ENCODE data around the gene PLXNA4. TPM values are rescaled to one million over a fixed set of nuclear protein-coding genes. Genes with fewer than 3 reads are reported as not detected.

The PLXNA4 gene
- total and polyA plus RNA-seq, 2 experiments from 2014 or later, result 1.9 to 4.8 TPM

GRCh38 chr7:132243051-132243450, 333.2 kb downstream of the PLXNA4 start:
- Histone ChIP-seq H3K4me3 (no peak overlapping the region), H3K9me3 (ENCODE audit: low read depth) (no peaks in the 10 kb centered on the region), H3K79me2 (no peaks in the 10 kb centered on the region), H3K4me1 (ENCODE audit: insufficient read depth) (no peaks in the 10 kb centered on the region), H3K27me3 (no peaks in the 10 kb centered on the region), H3K27ac (no peak overlapping the region), H2AFZ (no peak overlapping the region), H3K9me2 (replicated peaks; ENCODE audit: insufficient read depth) (no peaks in the 10 kb centered on the region), H4K20me1 (ENCODE audit: insufficient read depth, poor library complexity, severe bottlenecking) (no peaks in the 10 kb centered on the region), H3K36me3 (replicated peaks; ENCODE audit: insufficient read depth, low read depth) (no peaks in the 10 kb centered on the region), H3K4me2 (no peak overlapping the region)
- no peak for TF ChIP-seq CTCF (IDR thresholded peaks at IDR 0.05; ENCODE audit: poor library complexity)
- TF ChIP-seq EZH2phosphoT487 (IDR thresholded peaks at IDR 0.05; ENCODE audit: low read depth, severe bottlenecking, unreplicated experiment), result no peak
- TF ChIP-seq EZH2 (IDR thresholded peaks at IDR 0.05; ENCODE audit: borderline replicate concordance), result no peak
- WGBS (ENCODE audit: low lambda C conversion rate, missing lambda C conversion rate), result 81% methylated on average over 1 of the region's 1 CpG
- no peak for DNase-seq (ENCODE audit: low spot score)

- Histone ChIP-seq H3K27ac (no peak overlapping the region), H3K27me3 (no peaks in the 10 kb centered on the region), H3K36me3 (replicated peaks; ENCODE audit: insufficient read depth, low read depth) (no peaks in the 10 kb centered on the region), H3K9me3 (ENCODE audit: low read depth) (no peaks in the 10 kb centered on the region), H3K79me2 (no peaks in the 10 kb centered on the region), H3K4me3 (no peak overlapping the region), H3K4me2 (no peak overlapping the region), H2AFZ (no peak overlapping the region), H4K20me1 (ENCODE audit: insufficient read depth, poor library complexity, severe bottlenecking) (no peaks in the 10 kb centered on the region), H3K4me1 (ENCODE audit: insufficient read depth) (no peaks in the 10 kb centered on the region), H3K9me2 (replicated peaks; ENCODE audit: insufficient read depth) (no peaks in the 10 kb centered on the region)
- TF ChIP-seq EZH2 (IDR thresholded peaks at IDR 0.05; ENCODE audit: borderline replicate concordance), result no peak
- no peak for TF ChIP-seq CTCF (IDR thresholded peaks at IDR 0.05; ENCODE audit: poor library complexity)
- no peak for TF ChIP-seq EZH2phosphoT487 (IDR thresholded peaks at IDR 0.05; ENCODE audit: low read depth, severe bottlenecking, unreplicated experiment)
- 67% methylated on average over 5 of the region's 5 CpGs for WGBS (ENCODE audit: low lambda C conversion rate, missing lambda C conversion rate)
- no peak for DNase-seq (ENCODE audit: low spot score)
Observed at GRCh38 chr7:132242192-132242812, 334.0 kb downstream of the PLXNA4 start.

- no peaks in the 10 kb centered on the region for H4K20me1 ChIP-seq (ENCODE audit: insufficient read depth, poor library complexity, severe bottlenecking)
- no peak overlapping the region for H2AFZ ChIP-seq
- no peaks in the 10 kb centered on the region for H3K27me3 ChIP-seq
- 48% methylated on average over 6 of the region's 6 CpGs for WGBS (ENCODE audit: low lambda C conversion rate, missing lambda C conversion rate)
- H3K4me1 ChIP-seq (ENCODE audit: insufficient read depth), result no peaks in the 10 kb centered on the region
- H3K9me2 ChIP-seq (replicated peaks; ENCODE audit: insufficient read depth), result no peaks in the 10 kb centered on the region
- no peak for DNase-seq (ENCODE audit: low spot score)
- no peak overlapping the region for H3K4me2 ChIP-seq
- H3K9me3 ChIP-seq (ENCODE audit: low read depth), result no peaks in the 10 kb centered on the region
- no peak overlapping the region for H3K4me3 ChIP-seq
- TF ChIP-seq EZH2phosphoT487 (IDR thresholded peaks at IDR 0.05; ENCODE audit: low read depth, severe bottlenecking, unreplicated experiment), result no peak
- TF ChIP-seq EZH2 (IDR thresholded peaks at IDR 0.05; ENCODE audit: borderline replicate concordance), result no peak
- no peak for TF ChIP-seq CTCF (IDR thresholded peaks at IDR 0.05; ENCODE audit: poor library complexity)
- no peak overlapping the region for H3K27ac ChIP-seq
- H3K79me2 ChIP-seq, result no peaks in the 10 kb centered on the region
- no peaks in the 10 kb centered on the region for H3K36me3 ChIP-seq (replicated peaks; ENCODE audit: insufficient read depth, low read depth)
Observed at GRCh38 chr7:132240821-132241422, 335.3 kb downstream of the PLXNA4 start.

Data from hepatocyte (in vitro differentiated cells).